Astrocyte (in vitro differentiated cells and primary cell): ENCODE results near the gene PITX1.

Experiments
- EZH2 ChIP-seq: IDR thresholded peaks from 2 replicates; pipeline ENCODE4 v1.6.1; 2012; ENCODE audit warnings: mild to moderate bottlenecking, low read length, inconsistent platforms; ENCODE audit not compliant: insufficient read depth
- TF ChIP-seq, protein P1 (sequence below): IDR thresholded peaks from 2 replicates; pipeline ENCODE4 v1.5.1; 2011; ENCODE audit warnings: low read depth, mild to moderate bottlenecking, inconsistent platforms, low read length, moderate library complexity; ENCODE audit not compliant: insufficient read depth

DNA sequence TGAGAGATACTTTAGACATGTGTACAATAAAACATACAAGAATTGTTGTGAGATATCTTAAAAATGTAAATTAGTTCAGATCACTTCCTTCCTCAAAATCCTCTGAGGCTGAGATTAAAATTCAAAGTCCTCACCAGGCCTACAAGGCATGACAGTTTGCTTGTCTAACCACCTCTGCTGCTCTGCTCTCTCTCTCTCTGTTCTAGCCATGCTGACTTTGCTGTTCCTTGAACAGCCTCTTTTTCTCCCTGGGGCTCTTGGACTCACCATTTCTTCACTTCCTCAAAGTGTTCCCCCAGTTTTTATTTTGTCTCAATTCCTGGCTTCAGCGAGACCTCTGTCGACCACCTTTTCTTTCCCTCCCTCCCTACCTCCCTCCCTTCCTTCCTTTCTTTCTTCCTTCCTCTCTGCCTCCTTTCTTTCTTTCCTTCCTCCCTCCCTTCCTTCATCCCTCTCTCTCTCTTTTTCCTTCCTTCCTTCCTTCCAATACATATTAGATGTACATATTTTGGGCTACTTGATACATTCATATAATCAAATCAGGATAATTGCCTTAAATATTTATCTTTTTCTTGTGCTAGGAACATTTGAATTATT, 39.4 kb downstream of the PITX1 start:
- TF ChIP-seq, protein P1, sequence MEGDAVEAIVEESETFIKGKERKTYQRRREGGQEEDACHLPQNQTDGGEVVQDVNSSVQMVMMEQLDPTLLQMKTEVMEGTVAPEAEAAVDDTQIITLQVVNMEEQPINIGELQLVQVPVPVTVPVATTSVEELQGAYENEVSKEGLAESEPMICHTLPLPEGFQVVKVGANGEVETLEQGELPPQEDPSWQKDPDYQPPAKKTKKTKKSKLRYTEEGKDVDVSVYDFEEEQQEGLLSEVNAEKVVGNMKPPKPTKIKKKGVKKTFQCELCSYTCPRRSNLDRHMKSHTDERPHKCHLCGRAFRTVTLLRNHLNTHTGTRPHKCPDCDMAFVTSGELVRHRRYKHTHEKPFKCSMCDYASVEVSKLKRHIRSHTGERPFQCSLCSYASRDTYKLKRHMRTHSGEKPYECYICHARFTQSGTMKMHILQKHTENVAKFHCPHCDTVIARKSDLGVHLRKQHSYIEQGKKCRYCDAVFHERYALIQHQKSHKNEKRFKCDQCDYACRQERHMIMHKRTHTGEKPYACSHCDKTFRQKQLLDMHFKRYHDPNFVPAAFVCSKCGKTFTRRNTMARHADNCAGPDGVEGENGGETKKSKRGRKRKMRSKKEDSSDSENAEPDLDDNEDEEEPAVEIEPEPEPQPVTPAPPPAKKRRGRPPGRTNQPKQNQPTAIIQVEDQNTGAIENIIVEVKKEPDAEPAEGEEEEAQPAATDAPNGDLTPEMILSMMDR: no peak
- TF ChIP-seq EZH2: no peak
